Stimulated activated naive B cell treated with anti-CD40 and anti-IgM and Interleukin-4, amounts not matched to agents 10 μg/mL and 1 μg/mL and 100 μg/mL, for 72 hours (primary cell): ENCODE measurements around the gene NID1.
A peak's percentile ranks its signal among the peaks of the same experiment; 100 is the strongest.

Experiments
- ATAC-seq, 2 donors: fragments of 150-1000 bp; cut with Tn5 transposase; replicated peaks; 2 replicates each; pipeline ENCODE4 v1.10.0; 2021; ENCODE audit warnings: moderate library complexity in 1 of 2
- DNase-seq: peaks from one replicate; pipeline ENCODE4 v3.0.0; 2021
- H3K27ac Mint-ChIP-seq: one replicate; pipeline ENCODE4 v1.8.0; 2022; ENCODE audit warnings: mild to moderate bottlenecking, mixed read lengths
- H3K27me3 Mint-ChIP-seq, 2 donors: one replicate each; pipeline ENCODE4 v1.8.0; 2022; ENCODE audit warnings: mixed read lengths in 2 of 2
- H3K36me3 Mint-ChIP-seq, 2 donors: one replicate each; pipeline ENCODE4 v1.8.0; 2022; ENCODE audit warnings: mixed read lengths in 2 of 2, mild to moderate bottlenecking in 1 of 2
- H3K4me1 Mint-ChIP-seq, 2 donors: one replicate each; pipeline ENCODE4 v1.8.0; 2022; ENCODE audit warnings: mixed read lengths in 2 of 2, mild to moderate bottlenecking in 1 of 2
- H3K4me3 Mint-ChIP-seq, 2 donors: one replicate each; pipeline ENCODE4 v1.8.0; 2022; ENCODE audit warnings: mild to moderate bottlenecking in 2 of 2, mixed read lengths in 2 of 2, moderate library complexity in 1 of 2
- H3K9me3 Mint-ChIP-seq, 2 donors: one replicate each; pipeline ENCODE4 v1.8.0; 2022; ENCODE audit warnings: mixed read lengths in 2 of 2, mild to moderate bottlenecking in 1 of 2

NID1 gene

GRCh38 chr1:236064674-236065508 lies at the start of gene NID1:
NID1 (minus strand) TSS chr1:236065090; CDS start chr1:236065079, 11 bp downstream.
- ATAC-seq = peak; percentile 11 to 12
- Mint-ChIP-seq H3K27me3 (peaks cover 20 to 35% of the 10 kb centered on the region in 2 donors), H3K9me3 (no peaks in the 10 kb centered on the region), H3K4me3 (peak within 1 kb of the TSS; percentile 78 to 82), H3K4me1 (peaks cover 19 to 30% of the 10 kb centered on the region in 2 donors), H3K36me3 (peaks cover 0 to 2% of the 10 kb centered on the region in 2 donors), H3K27ac (peak within 1 kb of the TSS; percentile 56)
- no peak for DNase-seq

GRCh38 chr1:236114076-236114747 lies 49.3 kb upstream of the NID1 start:
- Mint-ChIP-seq H3K36me3 (no peaks in the 10 kb centered on the region), H3K27ac (no peak overlapping the region), H3K9me3 (no peaks in the 10 kb centered on the region), H3K27me3 (peaks cover 4 to 9% of the 10 kb centered on the region in 2 donors), H3K4me1 (peaks cover 0 to 3% of the 10 kb centered on the region in 2 donors), H3K4me3 (no peak overlapping the region)
- no peak for DNase-seq
- no peak for ATAC-seq

- DNase-seq (no peak), ATAC-seq (no peak)
- H3K4me1 Mint-ChIP-seq = peaks cover 0 to 7% of the 10 kb centered on the region in 2 donors
Measured at GRCh38 chr1:236113324-236114032, 48.6 kb upstream of the NID1 start.

GRCh38 chr1:236112332-236112627 lies 47.4 kb upstream of the NID1 start:
- DNase-seq (no peak), ATAC-seq (no peak)
- Mint-ChIP-seq H3K4me3 (no peak overlapping the region), H3K36me3 (no peaks in the 10 kb centered on the region), H3K27me3 (peaks cover 0 to 4% of the 10 kb centered on the region in 2 donors), H3K4me1 (peaks cover 0 to 7% of the 10 kb centered on the region in 2 donors), H3K9me3 (no peaks in the 10 kb centered on the region), H3K27ac (no peak overlapping the region)

More at GRCh38 chr1:236113324-236114032, 48.6 kb upstream of the NID1 start:
- Mint-ChIP-seq H3K9me3 (no peaks in the 10 kb centered on the region), H3K27me3 (peaks cover 4 to 7% of the 10 kb centered on the region in 2 donors), H3K27ac (no peak overlapping the region), H3K4me3 (no peak overlapping the region), H3K36me3 (no peaks in the 10 kb centered on the region)

GRCh38 chr1:236111527-236112331 lies 46.8 kb upstream of the NID1 start:
- Mint-ChIP-seq H3K27me3 (peaks cover 0 to 4% of the 10 kb centered on the region in 2 donors), H3K4me1 (peaks cover 0 to 7% of the 10 kb centered on the region in 2 donors), H3K36me3 (no peaks in the 10 kb centered on the region), H3K9me3 (no peaks in the 10 kb centered on the region), H3K27ac (no peak overlapping the region), H3K4me3 (no peak overlapping the region)
- DNase-seq = no peak
- no peak for ATAC-seq

GRCh38 chr1:236110137-236110536 lies 45.2 kb upstream of the NID1 start:
- Mint-ChIP-seq H3K4me3 (no peak overlapping the region), H3K27ac (no peak overlapping the region), H3K36me3 (no peaks in the 10 kb centered on the region), H3K4me1 (peaks cover 0 to 7% of the 10 kb centered on the region in 2 donors), H3K27me3 (peaks cover 0 to 4% of the 10 kb centered on the region in 2 donors), H3K9me3 (no peaks in the 10 kb centered on the region)
- ATAC-seq (no peak), DNase-seq (no peak)

- Mint-ChIP-seq H3K4me3 (no peak overlapping the region), H3K9me3 (no peaks in the 10 kb centered on the region), H3K27me3 (no peaks in the 10 kb centered on the region), H3K36me3 (no peaks in the 10 kb centered on the region), H3K4me1 (peaks cover 0 to 12% of the 10 kb centered on the region in 2 donors), H3K27ac (no peak overlapping the region)
- no peak for ATAC-seq
- DNase-seq = no peak
Measured at GRCh38 chr1:236108027-236108648, 43.2 kb upstream of the NID1 start.

- DNase-seq (no peak), ATAC-seq (no peak)
- H3K27me3 Mint-ChIP-seq = no peaks in the 10 kb centered on the region
- H3K4me3 Mint-ChIP-seq = no peak overlapping the region
- peaks cover 0 to 12% of the 10 kb centered on the region in 2 donors for H3K4me1 Mint-ChIP-seq
- no peak overlapping the region for H3K27ac Mint-ChIP-seq
- H3K9me3 Mint-ChIP-seq = no peaks in the 10 kb centered on the region
- H3K36me3 Mint-ChIP-seq = no peaks in the 10 kb centered on the region
Measured at GRCh38 chr1:236107121-236107907, 42.4 kb upstream of the NID1 start.

GRCh38 chr1:236103646-236104218 lies 38.8 kb upstream of the NID1 start:
- Mint-ChIP-seq H3K4me3 (no peak overlapping the region), H3K27me3 (no peaks in the 10 kb centered on the region), H3K9me3 (no peaks in the 10 kb centered on the region), H3K4me1 (peaks cover 0 to 5% of the 10 kb centered on the region in 2 donors), H3K27ac (no peak overlapping the region), H3K36me3 (no peaks in the 10 kb centered on the region)
- ATAC-seq (peak; percentile 61 to 72), DNase-seq (peak; percentile 21)

GRCh38 chr1:236103059-236103458 lies 38.2 kb upstream of the NID1 start:
- Mint-ChIP-seq H3K4me1 (peaks cover 0 to 5% of the 10 kb centered on the region in 2 donors), H3K4me3 (no peak overlapping the region)

GRCh38 chr1:236102611-236103010 lies 37.7 kb upstream of the NID1 start:
- Mint-ChIP-seq H3K36me3 (peaks cover 0 to 2% of the 10 kb centered on the region in 2 donors), H3K4me1 (peaks cover 2 to 9% of the 10 kb centered on the region in 2 donors), H3K4me3 (no peak overlapping the region), H3K9me3 (peaks cover 0 to 2% of the 10 kb centered on the region in 2 donors), H3K27ac (no peak overlapping the region), H3K27me3 (no peaks in the 10 kb centered on the region)
- ATAC-seq = no peak
- no peak for DNase-seq

More at GRCh38 chr1:236103059-236103458, 38.2 kb upstream of the NID1 start:
- H3K9me3 Mint-ChIP-seq = no peaks in the 10 kb centered on the region
- no peaks in the 10 kb centered on the region for H3K27me3 Mint-ChIP-seq
- H3K27ac Mint-ChIP-seq = no peak overlapping the region
- ATAC-seq (no peak), DNase-seq (no peak)
- H3K36me3 Mint-ChIP-seq = no peaks in the 10 kb centered on the region

- peaks cover 0 to 4% of the 10 kb centered on the region in 2 donors for H3K9me3 Mint-ChIP-seq
- DNase-seq (no peak), ATAC-seq (no peak)
- peaks cover 4 to 14% of the 10 kb centered on the region in 2 donors for H3K4me1 Mint-ChIP-seq
- no peaks in the 10 kb centered on the region for H3K27me3 Mint-ChIP-seq
- peaks cover 4 to 7% of the 10 kb centered on the region in 2 donors for H3K36me3 Mint-ChIP-seq
- H3K4me3 Mint-ChIP-seq = no peak overlapping the region
- H3K27ac Mint-ChIP-seq = no peak overlapping the region
Measured at GRCh38 chr1:236101233-236102200, 36.6 kb upstream of the NID1 start.
